ENCODE measurements around the gene SEMA3C.

SEMA3C gene

GRCh38 chr7:80885757-80886156, 33.1 kb downstream of the SEMA3C start:
- no peak for DNase-seq (ENCODE audit: low read depth in 3 of 3)

GRCh38 chr7:80884511-80885195, 34.2 kb downstream of the SEMA3C start:
- DNase-seq (ENCODE audit: low read depth in 3 of 3) = no peak

- DNase-seq (ENCODE audit: low read depth in 3 of 3) = no peak
Measured at GRCh38 chr7:80883154-80884025, 35.5 kb downstream of the SEMA3C start.

GRCh38 chr7:80882213-80882801, 36.5 kb downstream of the SEMA3C start:
- no peak for DNase-seq (ENCODE audit: low read depth in 3 of 3)

- DNase-seq (ENCODE audit: low read depth in 3 of 3) = no peak
Measured at GRCh38 chr7:80881351-80881900, 37.4 kb downstream of the SEMA3C start.

GRCh38 chr7:80879849-80880248, 39.0 kb downstream of the SEMA3C start:
- DNase-seq (ENCODE audit: low read depth in 3 of 3) = no peak

- no peak for DNase-seq (ENCODE audit: low read depth in 3 of 3)
Measured at GRCh38 chr7:80876894-80877414, 41.9 kb downstream of the SEMA3C start.

GRCh38 chr7:80875537-80876120, 43.2 kb downstream of the SEMA3C start:
- DNase-seq (ENCODE audit: low read depth in 3 of 3) = no peak

GRCh38 chr7:80873140-80873539, 45.7 kb downstream of the SEMA3C start:
- DNase-seq (ENCODE audit: low read depth in 3 of 3) = no peak

- no peak for DNase-seq (ENCODE audit: low read depth in 3 of 3)
Measured at GRCh38 chr7:80871228-80871627, 47.6 kb downstream of the SEMA3C start.

- no peak for DNase-seq (ENCODE audit: low read depth in 3 of 3)
Measured at GRCh38 chr7:80870813-80871212, 48.0 kb downstream of the SEMA3C start.

GRCh38 chr7:80869821-80870751, 48.8 kb downstream of the SEMA3C start:
- DNase-seq (ENCODE audit: low read depth in 3 of 3) = no peak

GRCh38 chr7:80869106-80869784, 49.6 kb downstream of the SEMA3C start:
- DNase-seq (ENCODE audit: low read depth in 3 of 3) = no peak

- DNase-seq (ENCODE audit: low read depth in 3 of 3) = no peak
Measured at GRCh38 chr7:80868566-80868965, 50.3 kb downstream of the SEMA3C start.

GRCh38 chr7:80860554-80860953, 58.3 kb downstream of the SEMA3C start:
- no peak for DNase-seq (ENCODE audit: low read depth in 3 of 3)

- DNase-seq (ENCODE audit: low read depth in 3 of 3) = no peak
Measured at GRCh38 chr7:80859272-80859970, 59.4 kb downstream of the SEMA3C start.

- no peak for DNase-seq (ENCODE audit: low read depth in 3 of 3)
Measured at GRCh38 chr7:80858141-80858903, 60.5 kb downstream of the SEMA3C start.

GRCh38 chr7:80856769-80857168, 62.1 kb downstream of the SEMA3C start:
- no peak for DNase-seq (ENCODE audit: low read depth in 3 of 3)
